H9 (cell line): Measurements from ENCODE around the gene FEM1C. TPM values are rescaled to one million over a fixed set of nuclear protein-coding genes. Genes with fewer than 3 reads are reported as not detected.

Source experiments
- DNase-seq: peaks from one replicate; pipeline ENCODE4 v3.0.0-alpha.2; 2017
- H2AFZ ChIP-seq: one replicate; pipeline ENCODE4 v1.6.1; 2013; ENCODE audit warnings: mild to moderate bottlenecking, low read length, control low read depth, moderate library complexity
- H2AK5ac ChIP-seq: 2 replicates; pipeline ENCODE4 v1.6.1; 2013; ENCODE audit warnings: low read length, control low read depth, mixed read lengths; ENCODE audit not compliant: insufficient read length
- H2BK120ac ChIP-seq: one replicate; pipeline ENCODE4 v1.6.1; 2013; ENCODE audit warnings: low read depth, mild to moderate bottlenecking, low read length, control low read depth, inconsistent platforms; ENCODE audit not compliant: poor library complexity, severe bottlenecking
- H2BK12ac ChIP-seq: 2 replicates; pipeline ENCODE4 v1.6.1; 2013; ENCODE audit warnings: low read length, control low read depth, mixed read lengths, low read depth; ENCODE audit not compliant: insufficient read length
- H2BK15ac ChIP-seq: 2 replicates; pipeline ENCODE4 v1.6.1; 2013; ENCODE audit warnings: low read depth, low read length, control low read depth
- H2BK20ac ChIP-seq: one replicate; pipeline ENCODE4 v1.6.1; 2013; ENCODE audit warnings: low read depth, mild to moderate bottlenecking, low read length, control low read depth, inconsistent platforms; ENCODE audit not compliant: poor library complexity, severe bottlenecking
- H2BK5ac ChIP-seq: 2 replicates; pipeline ENCODE4 v1.6.1; 2013; ENCODE audit warnings: low read length, control low read depth, mixed read lengths; ENCODE audit not compliant: insufficient read length
- H3K14ac ChIP-seq: 2 replicates; pipeline ENCODE4 v1.6.1; 2013; ENCODE audit warnings: low read length, control low read depth; ENCODE audit not compliant: insufficient read depth
- H3K18ac ChIP-seq: 2 replicates; pipeline ENCODE4 v1.6.1; 2013; ENCODE audit warnings: low read depth, mild to moderate bottlenecking, mixed read lengths, low read length, control low read depth; ENCODE audit not compliant: insufficient read length
- H3K23ac ChIP-seq: 2 replicates; pipeline ENCODE4 v1.6.1; 2013; ENCODE audit warnings: low read length, control low read depth, mixed read lengths, low read depth; ENCODE audit not compliant: insufficient read length
- H3K23me2 ChIP-seq: 2 replicates; pipeline ENCODE4 v1.6.1; 2013; ENCODE audit warnings: low read depth, mild to moderate bottlenecking, mixed read lengths, low read length, control low read depth; ENCODE audit not compliant: insufficient read length, poor library complexity, severe bottlenecking
- H3K27ac ChIP-seq: 2 replicates; pipeline ENCODE4 v1.5.1; 2013; ENCODE audit warnings: low read length, control low read depth, mixed read lengths, low read depth; ENCODE audit not compliant: insufficient read length
- H3K27me3 ChIP-seq: 2 replicates; pipeline ENCODE4 v1.6.1; 2013; ENCODE audit warnings: low read length, control low read depth, inconsistent platforms; ENCODE audit not compliant: insufficient read depth
- H3K4ac ChIP-seq: 2 replicates; pipeline ENCODE4 v1.6.1; 2013; ENCODE audit warnings: low read depth, mild to moderate bottlenecking, control low read depth, inconsistent platforms, low read length, moderate library complexity
- H3K4me1 ChIP-seq: 2 replicates; pipeline ENCODE4 v1.6.1; 2013; ENCODE audit warnings: low read length, control low read depth, inconsistent platforms; ENCODE audit not compliant: insufficient read depth
- H3K4me2 ChIP-seq: 2 replicates; pipeline ENCODE4 v1.6.1; 2013; ENCODE audit warnings: low read length, control low read depth, mixed read lengths; ENCODE audit not compliant: insufficient read length, insufficient read depth
- H3K56ac ChIP-seq: 2 replicates; pipeline ENCODE4 v1.6.1; 2013; ENCODE audit warnings: low read depth, mild to moderate bottlenecking, mixed read lengths, low read length, control low read depth; ENCODE audit not compliant: insufficient read length
- H3K79me1 ChIP-seq: 2 replicates; pipeline ENCODE4 v1.6.1; 2013; ENCODE audit warnings: low read depth, mild to moderate bottlenecking, moderate library complexity, low read length, control low read depth, inconsistent platforms; ENCODE audit not compliant: insufficient read depth, poor library complexity, severe bottlenecking
- H3K79me2 ChIP-seq: 2 replicates; pipeline ENCODE4 v1.6.1; 2013; ENCODE audit warnings: low read length, control low read depth, inconsistent platforms; ENCODE audit not compliant: insufficient read depth
- H3K9ac ChIP-seq: 2 replicates; pipeline ENCODE4 v1.6.1; 2013; ENCODE audit warnings: low read length, control low read depth, mixed read lengths; ENCODE audit not compliant: insufficient read length; ENCODE audit errors: extremely low read depth
- H3K9me3 ChIP-seq: one replicate; pipeline ENCODE4 v1.6.1; 2013; ENCODE audit warnings: low read depth, low read length, inconsistent platforms; ENCODE audit not compliant: control insufficient read depth
- H3T11ph ChIP-seq: one replicate; pipeline ENCODE4 v1.6.1; 2013; ENCODE audit warnings: mild to moderate bottlenecking, low read length, control low read depth, inconsistent platforms
- H4K20me1 ChIP-seq: one replicate; pipeline ENCODE4 v1.6.1; 2013; ENCODE audit not compliant: control insufficient read depth, insufficient read length, insufficient read depth
- H4K5ac ChIP-seq: 2 replicates; pipeline ENCODE4 v1.6.1; 2013; ENCODE audit warnings: low read depth, mild to moderate bottlenecking, mixed read lengths, low read length, control low read depth; ENCODE audit not compliant: insufficient read length
- H4K8ac ChIP-seq: replicated peaks from 2 replicates; pipeline ENCODE4 v1.6.1; 2013; ENCODE audit warnings: low read length, control low read depth, mixed read lengths, low read depth; ENCODE audit not compliant: insufficient read length
- H4K91ac ChIP-seq: 2 replicates; pipeline ENCODE4 v1.6.1; 2013; ENCODE audit warnings: low read depth, mild to moderate bottlenecking, moderate library complexity, mixed read lengths, low read length, control low read depth; ENCODE audit not compliant: insufficient read length
- H3K27ac Mint-ChIP-seq, 3 experiments: 2 replicates in 2 of 3; 3 replicates in 1 of 3; pipeline ENCODE4 v1.8.0; 2020 to 2021; ENCODE audit warnings: mixed read lengths in 3 of 3, mild to moderate bottlenecking in 1 of 3, moderate library complexity in 1 of 3
- H3K27me3 Mint-ChIP-seq: 2 replicates; pipeline ENCODE4 v1.8.0; 2021; ENCODE audit warnings: low read depth, mild to moderate bottlenecking, moderate library complexity, mixed read lengths
- H3K36me3 Mint-ChIP-seq, 3 experiments: 2 replicates in 2 of 3; 3 replicates in 1 of 3; pipeline ENCODE4 v1.8.0; 2020 to 2021; ENCODE audit warnings: low read depth in 3 of 3, mixed read lengths in 3 of 3; ENCODE audit not compliant: insufficient read depth in 1 of 3
- H3K4me1 Mint-ChIP-seq, 2 experiments: 2 replicates each; pipeline ENCODE4 v1.8.0; 2020; ENCODE audit warnings: mixed read lengths in 2 of 2
- H3K4me3 Mint-ChIP-seq, 2 experiments: 2 replicates in 1 of 2; 3 replicates in 1 of 2; pipeline ENCODE4 v1.8.0; 2020 to 2021; ENCODE audit warnings: mild to moderate bottlenecking in 2 of 2, mixed read lengths in 2 of 2, moderate library complexity in 1 of 2
- H3K9me3 Mint-ChIP-seq, 2 experiments: 2 replicates in 1 of 2; 3 replicates in 1 of 2; pipeline ENCODE4 v1.8.0; 2020; ENCODE audit warnings: mild to moderate bottlenecking in 2 of 2, mixed read lengths in 2 of 2, moderate library complexity in 1 of 2
- CTCF ChIP-seq: fragments of 200-600 bp; sonication (generic); conservative IDR thresholded peaks from 3 replicates; pipeline ENCODE4 v1.8.0; 2021; ENCODE audit warnings: antibody characterized with exemption, mild to moderate bottlenecking
- WGBS: extraction: QIAGEN DNeasy Blood & Tissue Kit; methylation state at CpG from one replicate; pipeline ENCODE4 v1.1.7; 2013; ENCODE audit warnings: missing lambda C conversion rate, low lambda C conversion rate, mixed read lengths; ENCODE audit not compliant: insufficient read length; ENCODE audit errors: extremely low coverage; 5-methylcytosine and 5-hydroxymethylcytosine counted together
- total RNA-seq: library from RNA; stranded (reverse); gene quantifications from 2 replicates; pipeline ENCODE4 v1.2.1, GENCODE V29; 2021

The FEM1C gene
- total RNA-seq, 1 experiment from 2014 or later, result 15.2 TPM

GRCh38 chr5:115531787-115532367 lies 12.7 kb downstream of the FEM1C start:
- no peak overlapping the region for H3K14ac ChIP-seq
- no peak overlapping the region for H3K4ac ChIP-seq
- no peaks in the 10 kb centered on the region; a peak in 1 of 5 replicates for H3K9me3 Mint-ChIP-seq
- no peak overlapping the region for H3K4me3 Mint-ChIP-seq
- no CpG with 5 or more reads among the region's 1 CpG for WGBS
- H3K4me2 ChIP-seq, result no peak overlapping the region
- peaks cover 14 to 28% (median 25%) of the 10 kb centered on the region in 3 experiments for H3K36me3 Mint-ChIP-seq
- H3K18ac ChIP-seq, result no peak overlapping the region
- H4K91ac ChIP-seq, result no peak overlapping the region
- H3K23me2 ChIP-seq, result no peaks in the 10 kb centered on the region
- no peak overlapping the region for H2BK120ac ChIP-seq
- peaks cover 20 to 30% of the 10 kb centered on the region in 2 experiments for H3K4me1 Mint-ChIP-seq
- no peak overlapping the region for H2BK12ac ChIP-seq
- no peak overlapping the region for H2BK15ac ChIP-seq
- H2BK5ac ChIP-seq, result no peak overlapping the region
- H3K79me2 ChIP-seq, result peaks cover 19% of the 10 kb centered on the region; the same call in 1 of the 2 replicates
- H3T11ph ChIP-seq, result no peak overlapping the region
- H3K56ac ChIP-seq, result no peak overlapping the region
- H4K20me1 ChIP-seq, result no peaks in the 10 kb centered on the region
- no peak for TF ChIP-seq CTCF
- H3K9ac ChIP-seq, result no peak overlapping the region
- no peak overlapping the region for H2AFZ ChIP-seq
- H4K5ac ChIP-seq, result no peak overlapping the region
- no peak overlapping the region for H4K8ac ChIP-seq
- no peaks in the 10 kb centered on the region for H3K27me3 ChIP-seq
- no peaks in the 10 kb centered on the region for H3K9me3 ChIP-seq
- H3K4me1 ChIP-seq, result no peaks in the 10 kb centered on the region
- no peak for DNase-seq
- H2AK5ac ChIP-seq, result no peak overlapping the region
- H2BK20ac ChIP-seq, result no peak overlapping the region
- peak overlapping the region in 1 of 3 experiments; percentile 51; a peak in 2 of 7 replicates for H3K27ac Mint-ChIP-seq
- H3K27ac ChIP-seq, result no peak overlapping the region
- peaks cover 2% of the 10 kb centered on the region for H3K79me1 ChIP-seq
- H3K27me3 Mint-ChIP-seq, result no peaks in the 10 kb centered on the region
- no peak overlapping the region for H3K23ac ChIP-seq
